HEK293 (cell line): ENCODE data around the gene LSM2.
A peak's percentile ranks its signal among the peaks of the same experiment; 100 is the strongest.

Experiments used
- CTCF ChIA-PET: fragments of 350-600 bp; formaldehyde crosslinking; extraction: SDS; loops from one replicate; lab custom pipeline; 2021; ENCODE audit warnings: antibody characterized with exemption; lab: Yijun Ruan, JAX
- POLR2A ChIA-PET: fragments of 300-600 bp; formaldehyde crosslinking; extraction: SDS; loops from one replicate; lab custom pipeline; 2020; ENCODE audit warnings: antibody characterized with exemption, inconsistent platforms; lab: Yijun Ruan, JAX
- H3K27ac ChIP-seq: fragments of 200-500 bp; sonication (Bioruptor generic); 2 replicates; pipeline ENCODE4 v1.5.1; 2014; ENCODE audit warnings: low read depth, low read length, control low read depth, inconsistent platforms; ENCODE audit errors: extremely low read depth
- H3K36me3 ChIP-seq, 2 experiments: fragments of 200-500 bp in 1 of 2; sonication (Bioruptor generic) in 1 of 2; 1 replicate in 1 of 2; 2 replicates in 1 of 2; pipeline ENCODE4 v1.5.1; 2014 to 2017; ENCODE audit warnings: inconsistent platforms in 2 of 2, low read length in 2 of 2; ENCODE audit not compliant: control insufficient read depth in 2 of 2, insufficient read depth in 1 of 2
- H3K4me1 ChIP-seq: fragments of 200-500 bp; sonication (Bioruptor generic); 2 replicates; pipeline ENCODE4 v1.5.1; 2014; ENCODE audit warnings: mild to moderate bottlenecking, low read length, inconsistent platforms; ENCODE audit not compliant: control insufficient read depth, insufficient read depth
- H3K4me3 ChIP-seq: 2 replicates; pipeline ENCODE4 v1.5.1; 2011; ENCODE audit warnings: low read depth, mild to moderate bottlenecking, control low read depth, low read length, moderate library complexity
- H3K9me3 ChIP-seq: fragments of 200-500 bp; sonication (Bioruptor generic); 2 replicates; pipeline ENCODE4 v1.5.1; 2014; ENCODE audit warnings: low read depth, low read length, inconsistent platforms; ENCODE audit not compliant: control insufficient read depth, insufficient read depth
- BCL6B ChIP-seq: fragments of 450-650 bp; formaldehyde crosslinking; IDR thresholded peaks from 2 replicates; pipeline ENCODE4 v1.5.1; 2017; ENCODE audit warnings: missing biosample characterization, missing genetic modification characterization
- CTCF ChIP-seq: fragments of 450-650 bp; formaldehyde crosslinking; IDR thresholded peaks from 2 replicates; pipeline ENCODE4 v1.5.1; 2016; ENCODE audit warnings: missing biosample characterization, missing genetic modification characterization
- GLIS2 ChIP-seq: fragments of 450-650 bp; formaldehyde crosslinking; IDR thresholded peaks from 2 replicates; pipeline ENCODE4 v1.5.1; 2016; ENCODE audit warnings: missing biosample characterization, missing genetic modification characterization
- INSM2 ChIP-seq: fragments of 450-650 bp; formaldehyde crosslinking; IDR thresholded peaks from 2 replicates; pipeline ENCODE4 v1.5.1; 2016; ENCODE audit warnings: missing biosample characterization, missing genetic modification characterization
- MEIS1 ChIP-seq: sonication (generic); formaldehyde crosslinking; IDR thresholded peaks from 2 replicates; pipeline ENCODE4 v1.8.1; 2022; ENCODE audit warnings: missing genetic modification reagents, mild to moderate bottlenecking, borderline replicate concordance
- PRDM4 ChIP-seq: fragments of 450-650 bp; formaldehyde crosslinking; IDR thresholded peaks from 2 replicates; pipeline ENCODE4 v1.5.1; 2017; ENCODE audit warnings: missing biosample characterization, missing genetic modification characterization
- SCRT2 ChIP-seq: fragments of 450-650 bp; formaldehyde crosslinking; IDR thresholded peaks from 2 replicates; pipeline ENCODE4 v1.5.1; 2016; ENCODE audit warnings: missing biosample characterization, missing genetic modification characterization
- ZNF202 ChIP-seq: fragments of 450-650 bp; formaldehyde crosslinking; IDR thresholded peaks from 2 replicates; pipeline ENCODE4 v1.5.1; 2016; ENCODE audit warnings: missing biosample characterization, missing genetic modification characterization, borderline replicate concordance
- ZNF248 ChIP-seq: fragments of 450-650 bp; formaldehyde crosslinking; IDR thresholded peaks from 2 replicates; pipeline ENCODE4 v1.5.1; 2017; ENCODE audit warnings: missing biosample characterization, missing genetic modification characterization
- ZNF266 ChIP-seq: fragments of 450-650 bp; formaldehyde crosslinking; IDR thresholded peaks from 2 replicates; pipeline ENCODE4 v1.5.1; 2016; ENCODE audit warnings: missing biosample characterization, missing genetic modification characterization, low read depth
- ZNF280D ChIP-seq: fragments of 450-650 bp; formaldehyde crosslinking; IDR thresholded peaks from 2 replicates; pipeline ENCODE4 v1.5.1; 2016; ENCODE audit warnings: missing biosample characterization, missing genetic modification characterization
- ZNF37A ChIP-seq: fragments of 450-650 bp; IDR thresholded peaks from 2 replicates; pipeline ENCODE4 v1.5.1; 2018; ENCODE audit warnings: missing biosample characterization, missing genetic modification characterization
- ZNF600 ChIP-seq: fragments of 450-650 bp; formaldehyde crosslinking; IDR thresholded peaks from 2 replicates; pipeline ENCODE4 v1.5.1; 2016; ENCODE audit warnings: missing biosample characterization, missing genetic modification characterization
- ZNF623 ChIP-seq: fragments of 450-650 bp; formaldehyde crosslinking; IDR thresholded peaks from 2 replicates; pipeline ENCODE4 v1.5.1; 2016; ENCODE audit warnings: missing biosample characterization, missing genetic modification characterization
- ZNF629 ChIP-seq: fragments of 450-650 bp; formaldehyde crosslinking; IDR thresholded peaks from 2 replicates; pipeline ENCODE4 v1.5.1; 2017; ENCODE audit warnings: missing biosample characterization, missing genetic modification characterization
- ZNF670 ChIP-seq: fragments of 450-650 bp; formaldehyde crosslinking; IDR thresholded peaks from 2 replicates; pipeline ENCODE4 v1.5.1; 2016; ENCODE audit warnings: missing biosample characterization, missing genetic modification characterization, low read depth
- ZNF76 ChIP-seq: fragments of 450-650 bp; formaldehyde crosslinking; IDR thresholded peaks from 2 replicates; pipeline ENCODE4; 2016; ENCODE audit warnings: low read depth, missing biosample characterization, missing genetic modification characterization, borderline replicate concordance
- ZSCAN23 ChIP-seq: fragments of 450-650 bp; formaldehyde crosslinking; IDR thresholded peaks from 2 replicates; pipeline ENCODE4 v1.5.1; 2016; ENCODE audit warnings: missing biosample characterization, missing genetic modification characterization

Gene LSM2

GRCh38 chr6:31778999-31779885, 27.5 kb downstream of the LSM2 start:
- peaks cover 3 to 57% of the 10 kb centered on the region in 2 experiments; a peak in 2 of 3 replicates for H3K36me3 ChIP-seq
- CTCF ChIA-PET = interaction anchor here (0.6 to 7.5 kb wide), 5 partner anchors 10 to 34 kb away, joined by 3 to 50 read pairs (median 5); partner anchors contain the start of genes LSM2 and SAPCD1
- H3K27ac ChIP-seq = no peak overlapping the region
- H3K9me3 ChIP-seq = no peaks in the 10 kb centered on the region
- POLR2A ChIA-PET = interaction anchor here (0.9 to 3.3 kb wide), 5 partner anchors 9 to 84 kb away, joined by 3 to 38 read pairs (median 9); partner anchors contain the start of genes HSPA1B, LSM2, NEU1 and VARS1
- H3K4me1 ChIP-seq = peaks cover 4% of the 10 kb centered on the region
- H3K4me3 ChIP-seq = no peak overlapping the region
- TF ChIP-seq ZNF37A (tag by site-specific recombination) (no peak), ZNF600 (tag by site-specific recombination) (0 out of 2 replicates have a peak, but pooled peaks have one; percentile 28), ZNF76 (tag by site-specific recombination) (no peak)

- H3K36me3 ChIP-seq = peaks cover 2 to 51% of the 10 kb centered on the region in 2 experiments; a peak in 2 of 3 replicates
- no peak for TF ChIP-seq ZNF248 (tag by site-specific recombination)
- no peak for TF ChIP-seq ZSCAN23 (tag by site-specific recombination)
- TF ChIP-seq SCRT2 (tag by site-specific recombination) = peak; percentile 61
- no peak for TF ChIP-seq ZNF623 (tag by site-specific recombination)
- TF ChIP-seq GLIS2 (tag by site-specific recombination) = peak; percentile 10; the same call in 1 of the 2 replicates
- TF ChIP-seq ZNF670 (tag by site-specific recombination) = no peak
- no peak overlapping the region for H3K27ac ChIP-seq
- POLR2A ChIA-PET = interaction anchor here (0.6 to 3.3 kb wide), 11 partner anchors 10 to 353 kb away, joined by 3 to 38 read pairs (median 4); partner anchors contain the start of genes DDAH2, HSPA1A, HSPA1B and HSPA1L
- H3K4me3 ChIP-seq = no peak overlapping the region
- H3K9me3 ChIP-seq = no peaks in the 10 kb centered on the region
- CTCF ChIA-PET = interaction anchor here (0.6 to 7.5 kb wide), 6 partner anchors 9 to 174 kb away, joined by 3 to 50 read pairs (median 5); partner anchors contain the start of genes LSM2 and VARS1
- H3K4me1 ChIP-seq = peaks cover 4% of the 10 kb centered on the region
These were observed 28.6 kb downstream of the LSM2 start for GRCh38 chr6:31778193-31778592.

- Histone ChIP-seq H3K4me1 (peaks cover 4% of the 10 kb centered on the region), H3K27ac (no peak overlapping the region), H3K4me3 (no peak overlapping the region), H3K36me3 (peaks cover 0 to 46% of the 10 kb centered on the region in 2 experiments; a peak in 2 of 3 replicates), H3K9me3 (no peaks in the 10 kb centered on the region)
- CTCF ChIA-PET = interaction anchor here (0.6 to 7.5 kb wide), 10 partner anchors 8 to 175 kb away, joined by 3 to 50 read pairs (median 4); partner anchors contain the start of genes LSM2 and VARS1
- POLR2A ChIA-PET = interaction anchor here (0.6 to 3.3 kb wide), 19 partner anchors 8 to 353 kb away, joined by 3 to 38 read pairs (median 4); partner anchors contain the start of genes CLIC1, DDAH2, HSPA1A and HSPA1B
- no peak for TF ChIP-seq ZNF202
- TF ChIP-seq INSM2 (tag by site-specific recombination) = no peak
- no peak for TF ChIP-seq PRDM4 (tag by site-specific recombination)
- TF ChIP-seq CTCF (tag by site-specific recombination) = no peak
- no peak for TF ChIP-seq ZNF266 (tag by site-specific recombination)
- no peak for TF ChIP-seq MEIS1 (CRISPR knock-in tag)
- no peak for TF ChIP-seq ZNF629 (tag by site-specific recombination)
- TF ChIP-seq BCL6B (tag by site-specific recombination) = no peak
- TF ChIP-seq ZNF280D (tag by site-specific recombination) = no peak
These were observed 29.1 kb downstream of the LSM2 start for GRCh38 chr6:31777667-31778050.
